Fibroblast of lung (primary cell): ENCODE measurements around the gene HIP1R. TPM values are rescaled to one million over a fixed set of nuclear protein-coding genes. Genes with fewer than 3 reads are reported as not detected.

Source experiments
- DNase-seq, 2 donors: peaks; one replicate each; pipeline versions ENCODE4 v3.0.0 to v3.0.0-alpha.2; 2010; ENCODE audit warnings: low read depth in 2 of 2
- H2AFZ ChIP-seq: 2 replicates; pipeline ENCODE4 v1.5.1; 2012; ENCODE audit warnings: low read length, control low read depth, inconsistent platforms
- H3K27ac ChIP-seq: 2 replicates; pipeline ENCODE4 v1.5.1; 2011; ENCODE audit warnings: low read length, control low read depth; ENCODE audit not compliant: insufficient read depth
- H3K27me3 ChIP-seq: 2 replicates; pipeline ENCODE4 v1.5.1; 2011; ENCODE audit warnings: mild to moderate bottlenecking, low read length; ENCODE audit not compliant: control insufficient read depth, insufficient read depth
- H3K36me3 ChIP-seq: 2 replicates; pipeline ENCODE4 v1.5.1; 2011; ENCODE audit warnings: low read length; ENCODE audit not compliant: control insufficient read depth, insufficient read depth
- H3K4me1 ChIP-seq: 2 replicates; pipeline ENCODE4 v1.5.1; 2011; ENCODE audit warnings: low read length; ENCODE audit not compliant: control insufficient read depth, insufficient read depth; ENCODE audit errors: extremely low read depth
- H3K4me2 ChIP-seq: 2 replicates; pipeline ENCODE4 v1.5.1; 2011; ENCODE audit warnings: low read length, control low read depth; ENCODE audit not compliant: insufficient read depth; ENCODE audit errors: extremely low read depth
- H3K4me3 ChIP-seq, 4 experiments: fragments of 200-600 bp in 1 of 4; sonication (generic) in 1 of 4; replicated peaks in 1 of 4; 2 replicates each; pipeline ENCODE4 v1.5.1; 2011 to 2016; ENCODE audit warnings: low read length in 4 of 4, low read depth in 3 of 4, mild to moderate bottlenecking in 3 of 4, control low read depth in 2 of 4, inconsistent platforms in 1 of 4, mixed read lengths in 1 of 4; ENCODE audit not compliant: insufficient read depth in 1 of 4; ENCODE audit errors: control extremely low read depth in 1 of 4
- H3K79me2 ChIP-seq: 2 replicates; pipeline ENCODE4 v1.5.1; 2012; ENCODE audit warnings: mild to moderate bottlenecking, low read length, inconsistent platforms; ENCODE audit not compliant: control insufficient read depth, insufficient read depth
- H3K9ac ChIP-seq: 2 replicates; pipeline ENCODE4 v1.5.1; 2011; ENCODE audit warnings: mild to moderate bottlenecking, low read length, control low read depth; ENCODE audit not compliant: insufficient read depth
- H3K9me3 ChIP-seq: 2 replicates; pipeline ENCODE4 v1.5.1; 2012; ENCODE audit warnings: low read depth, low read length; ENCODE audit not compliant: control insufficient read depth, insufficient read depth
- H4K20me1 ChIP-seq: 2 replicates; pipeline ENCODE4 v1.5.1; 2011; ENCODE audit warnings: low read length; ENCODE audit not compliant: control insufficient read depth, insufficient read depth; ENCODE audit errors: extremely low read depth
- CTCF ChIP-seq, 2 donors: IDR thresholded peaks in 1 of 2; conservative IDR thresholded peaks in 1 of 2; 1 replicate in 1 of 2; 2 replicates in 1 of 2; pipeline ENCODE4 v1.5.1; 2011 to 2012; ENCODE audit warnings: low read length in 2 of 2, control low read depth in 1 of 2, inconsistent platforms in 1 of 2, low read depth in 1 of 2, mild to moderate bottlenecking in 1 of 2
- EZH2 ChIP-seq: IDR thresholded peaks from 2 replicates; pipeline ENCODE4 v1.5.1; 2012; ENCODE audit warnings: low read length, control low read depth, mild to moderate bottlenecking; ENCODE audit errors: missing control alignments
- polyA plus RNA-seq, 2 donors: library from polyadenylated mRNA; depleted of rRNA in 1 of 2; stranded (reverse) in 1 of 2; unstranded in 1 of 2; fragments of >200 nt; gene quantifications; 2 replicates each; pipeline ENCODE4 v1.2.1, GENCODE V29; 2011 to 2012; ENCODE audit warnings: missing spikeins in 1 of 2
- total RNA-seq: library from RNA; depleted of rRNA; stranded (reverse); fragments of >200 nt; gene quantifications from 2 replicates; pipeline ENCODE4 v1.2.1, GENCODE V29; 2014

Gene HIP1R
- total and polyA plus RNA-seq, 2 donors (not counting 1 experiment from before 2014, with no cell fraction given) = 3.4 to 21.3 TPM

DNA sequence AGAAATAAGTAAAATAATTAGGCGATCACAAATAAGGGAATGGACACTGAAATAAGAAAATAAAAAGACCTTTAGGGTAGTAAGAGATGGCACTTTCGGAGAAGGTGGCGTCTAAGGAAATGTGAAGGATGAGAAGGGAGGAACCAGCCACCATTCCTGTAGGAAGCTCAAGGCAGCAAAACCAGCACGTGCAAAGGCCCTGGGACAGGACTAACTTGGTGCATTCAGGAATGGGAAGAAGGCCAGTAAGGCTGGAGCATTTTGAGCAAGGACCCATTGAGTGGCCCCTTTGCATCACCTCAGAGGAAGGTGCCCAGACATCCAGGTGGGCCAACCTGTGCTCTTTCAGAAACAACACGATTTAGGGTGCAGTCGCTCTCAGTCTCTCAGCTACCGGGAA is 61.4 kb downstream of the HIP1R start:
- peaks cover 9% of the 10 kb centered on the region for H3K4me1 ChIP-seq
- no peaks in the 10 kb centered on the region for H4K20me1 ChIP-seq
- no peaks in the 10 kb centered on the region for H3K36me3 ChIP-seq
- H3K27ac ChIP-seq = peak overlapping the region; percentile 93
- H3K4me2 ChIP-seq = no peak overlapping the region
- H3K9ac ChIP-seq = no peak overlapping the region
- no peak for DNase-seq
- peaks cover 37% of the 10 kb centered on the region for H3K79me2 ChIP-seq
- H3K27me3 ChIP-seq = no peaks in the 10 kb centered on the region
- no peak overlapping the region for H2AFZ ChIP-seq
- no peak for TF ChIP-seq EZH2
- no peak for TF ChIP-seq CTCF (conservative IDR thresholded peaks at IDR 0.05 in 1 of 2, IDR thresholded peaks at IDR 0.05 in 1 of 2; ENCODE audit: low read depth in 1 of 2, low read length in 2 of 2)
- H3K9me3 ChIP-seq = no peaks in the 10 kb centered on the region
- H3K4me3 ChIP-seq = no peak overlapping the region

- H2AFZ ChIP-seq = no peak overlapping the region
- peaks cover under 1% of the 10 kb centered on the region for H3K4me1 ChIP-seq
- TF ChIP-seq CTCF (conservative IDR thresholded peaks at IDR 0.05 in 1 of 2, IDR thresholded peaks at IDR 0.05 in 1 of 2; ENCODE audit: low read depth in 1 of 2, low read length in 2 of 2) (no peak), EZH2 (no peak)
- no peak overlapping the region for H3K4me2 ChIP-seq
- no peak overlapping the region for H3K27ac ChIP-seq
- H3K4me3 ChIP-seq = no peak overlapping the region
- H3K9ac ChIP-seq = no peak overlapping the region
- peaks cover 6% of the 10 kb centered on the region for H3K79me2 ChIP-seq
- no peaks in the 10 kb centered on the region for H3K27me3 ChIP-seq
- no peaks in the 10 kb centered on the region for H3K36me3 ChIP-seq
- DNase-seq = no peak
- no peaks in the 10 kb centered on the region for H3K9me3 ChIP-seq
- no peaks in the 10 kb centered on the region for H4K20me1 ChIP-seq
Observed at GRCh38 chr12:122899887-122900286, 64.6 kb downstream of the HIP1R start.

- no peaks in the 10 kb centered on the region for H3K4me1 ChIP-seq
- H2AFZ ChIP-seq = no peak overlapping the region
- no peaks in the 10 kb centered on the region for H3K36me3 ChIP-seq
- TF ChIP-seq CTCF (conservative IDR thresholded peaks at IDR 0.05 in 1 of 2, IDR thresholded peaks at IDR 0.05 in 1 of 2; ENCODE audit: low read depth in 1 of 2, low read length in 2 of 2) (no peak), EZH2 (no peak)
- H3K4me2 ChIP-seq = no peak overlapping the region
- no peaks in the 10 kb centered on the region for H3K79me2 ChIP-seq
- no peaks in the 10 kb centered on the region for H3K27me3 ChIP-seq
- no peak overlapping the region for H3K27ac ChIP-seq
- no peaks in the 10 kb centered on the region for H4K20me1 ChIP-seq
- no peaks in the 10 kb centered on the region for H3K9me3 ChIP-seq
- DNase-seq = no peak
- no peak overlapping the region for H3K4me3 ChIP-seq
- no peak overlapping the region for H3K9ac ChIP-seq
Observed at GRCh38 chr12:122902854-122903692, 67.8 kb downstream of the HIP1R start.
